NCI-H345 treated with DMSO at 0.1 percent for 48 hours (cell line): Measurements from ENCODE around the gene CERKL.
A peak's percentile ranks its signal among the peaks of the same experiment; 100 is the strongest.

ENCODE experiments used
- DNase-seq: peaks from one replicate; lab custom pipeline; 2025; ENCODE audit not compliant: unreplicated experiment; lab: John Stamatoyannopoulos, UW

CERKL gene

GRCh38 chr2:181628590-181629585 is 28.0 kb downstream of the CERKL start:
- no peak for DNase-seq

GRCh38 chr2:181627545-181627944 is 29.4 kb downstream of the CERKL start:
- DNase-seq, result no peak

DNA sequence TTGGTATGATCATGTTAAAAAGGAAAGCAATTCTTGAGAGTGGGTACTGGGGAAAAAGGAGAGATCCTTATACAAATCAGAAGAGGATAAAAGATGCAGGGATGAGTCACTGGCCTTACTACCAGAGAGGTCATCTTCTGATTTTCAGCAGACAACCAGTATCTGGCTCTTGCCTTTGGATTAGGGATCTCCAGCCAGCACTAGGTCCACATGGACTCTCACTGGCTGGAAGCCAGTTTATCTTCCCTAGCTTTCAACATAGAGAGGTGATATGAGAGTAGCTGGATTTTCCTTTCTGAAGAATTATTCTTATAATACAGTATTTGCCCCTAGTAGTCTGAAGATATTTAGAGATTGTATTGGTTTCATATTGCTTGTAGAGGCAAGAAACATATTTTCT is 30.2 kb downstream of the CERKL start:
- no peak for DNase-seq

GRCh38 chr2:181623159-181623558 is 33.7 kb downstream of the CERKL start:
- DNase-seq, result no peak

DNA sequence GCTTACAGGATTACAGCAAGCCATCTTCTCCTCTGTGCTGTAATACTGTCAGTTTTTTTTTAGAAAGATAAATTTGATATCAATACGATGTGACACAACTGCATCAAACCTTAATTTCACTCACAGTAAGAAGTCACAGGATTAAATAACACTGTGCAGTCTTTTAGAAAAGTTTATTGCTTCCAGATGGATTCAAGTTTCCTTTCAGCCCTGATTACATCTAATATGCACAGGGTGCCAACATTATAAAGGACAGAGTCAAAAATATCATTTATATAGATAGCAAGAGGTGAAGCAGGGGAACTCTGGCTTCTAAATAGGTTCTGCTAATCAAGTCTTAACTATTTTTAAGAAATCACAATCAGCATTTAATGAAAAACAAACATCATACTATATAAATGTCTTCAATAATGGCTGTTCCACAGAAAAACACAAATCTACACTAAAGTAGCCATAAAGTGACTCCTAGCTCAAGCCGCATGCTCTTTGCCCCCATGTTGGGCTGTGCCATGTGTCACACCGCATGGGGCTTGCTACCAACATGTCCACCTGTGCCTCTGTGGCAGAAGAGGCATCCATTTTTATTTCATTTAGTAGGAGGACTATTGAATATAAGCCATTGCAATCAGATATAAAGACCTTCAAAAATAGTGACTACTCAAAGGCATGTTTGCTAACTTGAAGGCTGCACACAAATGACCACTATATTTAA is 35.0 kb downstream of the CERKL start:
- no peak for DNase-seq

DNA sequence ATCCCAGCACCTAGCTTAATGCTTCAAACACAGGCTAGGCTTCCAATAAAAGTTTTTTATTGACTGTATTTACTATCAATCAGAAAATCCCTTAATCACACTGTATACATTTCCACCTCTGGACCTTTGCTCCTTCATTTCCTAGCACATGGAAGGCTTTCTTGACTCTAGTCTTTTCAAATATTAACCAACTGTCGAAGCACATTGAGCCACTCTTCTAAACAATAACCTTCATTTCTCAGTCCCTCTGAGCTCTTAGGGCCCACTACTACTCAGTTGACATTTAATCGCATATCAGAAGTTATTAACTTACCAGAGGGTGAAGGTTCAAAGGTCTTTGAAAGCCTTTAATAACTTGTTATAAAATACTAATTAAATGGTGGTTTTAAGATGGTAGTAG is 37.4 kb downstream of the CERKL start:
- no peak for DNase-seq

DNA sequence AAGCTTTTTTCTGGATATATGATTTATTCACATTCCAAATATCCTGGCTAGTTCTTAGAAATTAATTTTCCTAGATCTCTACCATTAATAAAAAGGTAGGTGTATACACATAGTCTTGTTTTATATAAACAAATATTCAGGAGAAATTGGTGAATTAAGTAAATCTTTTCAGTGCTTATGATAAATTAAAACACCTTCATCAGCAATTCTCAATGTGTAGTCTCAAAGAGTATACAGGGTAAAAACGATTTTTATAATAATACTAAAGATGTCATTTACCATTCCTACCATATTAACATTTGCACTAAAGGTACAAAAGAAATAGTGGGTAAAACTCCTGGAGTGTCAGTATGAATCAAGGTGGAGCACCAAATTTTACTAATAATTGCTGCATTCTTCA is 40.2 kb downstream of the CERKL start:
- DNase-seq, result no peak

DNA sequence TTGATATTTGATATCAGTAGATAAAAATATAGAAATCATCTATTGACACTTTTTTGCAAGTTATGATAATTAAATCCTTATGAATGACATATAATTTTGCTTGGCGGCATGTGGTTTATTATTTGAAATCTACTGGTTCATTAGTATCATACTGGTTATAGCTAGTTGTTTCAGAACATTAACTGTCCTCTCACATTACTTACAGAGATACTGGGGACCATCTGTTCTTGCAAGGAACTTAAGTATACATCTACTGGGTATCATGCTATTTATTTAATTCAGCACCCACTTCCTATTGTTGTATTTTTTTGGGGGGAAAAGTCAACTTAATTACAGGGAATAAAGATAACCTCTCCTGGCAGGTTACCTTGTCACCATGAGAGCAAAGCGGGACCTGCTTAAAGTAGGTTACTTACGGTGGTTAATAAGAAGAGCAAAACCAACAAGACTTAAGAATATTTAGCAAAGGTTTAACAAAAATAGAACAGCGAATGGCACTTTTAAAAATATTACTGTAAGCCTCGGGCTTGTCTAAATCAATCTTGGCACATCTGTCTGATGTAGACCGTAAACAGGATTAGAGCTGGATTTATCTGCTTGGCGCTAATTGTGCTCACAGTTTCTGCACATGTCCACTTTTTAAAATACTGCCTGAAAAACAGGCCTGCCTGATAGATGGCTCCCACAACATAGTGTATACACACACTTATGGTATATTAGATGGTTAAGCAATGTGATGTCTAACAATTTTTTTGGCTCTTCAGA is 41.8 kb downstream of the CERKL start:
- DNase-seq, result no peak

GRCh38 chr2:181613241-181613640 is 43.7 kb downstream of the CERKL start:
- no peak for DNase-seq

DNA sequence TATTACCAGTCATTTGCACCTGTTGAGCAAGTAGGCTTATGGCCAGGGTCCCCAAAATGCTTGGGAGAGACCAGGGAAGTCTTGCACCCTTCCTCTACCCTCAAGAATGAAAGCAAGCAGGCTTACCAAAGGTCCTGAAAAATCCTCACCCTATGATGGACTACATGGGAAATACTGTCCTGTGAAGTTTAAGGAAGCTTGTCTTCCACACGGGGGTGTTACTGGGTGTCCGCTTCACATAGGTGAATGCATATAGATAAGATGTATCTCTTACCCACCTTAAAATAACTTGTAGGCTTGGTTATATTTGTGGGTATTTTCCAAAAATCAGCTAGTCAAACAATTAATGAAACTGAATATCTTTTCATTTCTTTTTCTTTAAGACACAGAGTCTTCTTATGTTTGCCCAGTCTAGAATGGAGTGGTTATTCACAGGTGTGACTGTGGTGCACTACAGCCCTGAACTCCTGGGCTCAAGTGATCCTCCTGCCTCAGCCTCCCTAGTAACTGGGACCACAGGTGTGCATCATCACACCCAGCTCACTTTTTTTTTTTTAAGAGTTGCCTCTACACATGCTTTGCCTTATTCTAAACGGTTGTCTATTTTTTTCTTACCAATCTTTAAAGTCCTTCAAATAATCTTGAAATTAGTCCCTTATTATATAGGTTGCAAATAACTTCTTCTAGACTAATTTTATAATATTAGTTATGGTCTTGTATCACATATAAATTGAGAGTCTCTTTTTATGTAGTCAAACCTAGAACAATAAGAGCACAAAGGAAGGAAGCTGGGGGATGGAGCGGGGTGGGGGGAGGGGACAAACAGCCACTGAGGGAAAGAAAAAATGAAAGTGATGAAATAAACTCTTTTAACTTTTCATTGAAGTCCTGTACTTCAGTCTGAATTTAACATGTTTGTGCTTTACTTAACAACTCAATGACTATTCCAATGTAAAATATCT is 49.0 kb downstream of the CERKL start:
- DNase-seq, result no peak

GRCh38 chr2:181605889-181606837 is 50.7 kb downstream of the CERKL start:
- DNase-seq, result no peak

- no peak for DNase-seq
These were observed 54.9 kb downstream of the CERKL start for GRCh38 chr2:181602017-181602416.

DNA sequence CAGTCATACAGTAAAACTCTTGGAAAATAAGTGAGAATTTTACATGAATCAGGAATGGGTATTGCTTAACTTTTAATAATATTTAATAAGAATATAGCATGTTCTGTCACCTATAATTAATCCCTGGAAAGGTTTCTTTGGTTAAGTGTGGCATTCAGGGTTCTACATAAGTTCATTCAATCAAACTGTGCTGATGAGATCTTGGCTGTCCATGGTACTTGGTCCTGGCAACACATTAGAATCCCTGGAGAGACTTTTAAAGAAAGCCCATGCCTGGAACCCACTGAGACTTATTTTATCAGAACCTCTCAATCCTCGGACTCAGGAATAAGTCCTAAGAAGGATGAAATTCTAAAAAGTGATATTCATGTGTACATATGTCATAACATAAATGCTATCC is 60.3 kb downstream of the CERKL start:
- no peak for DNase-seq

DNA sequence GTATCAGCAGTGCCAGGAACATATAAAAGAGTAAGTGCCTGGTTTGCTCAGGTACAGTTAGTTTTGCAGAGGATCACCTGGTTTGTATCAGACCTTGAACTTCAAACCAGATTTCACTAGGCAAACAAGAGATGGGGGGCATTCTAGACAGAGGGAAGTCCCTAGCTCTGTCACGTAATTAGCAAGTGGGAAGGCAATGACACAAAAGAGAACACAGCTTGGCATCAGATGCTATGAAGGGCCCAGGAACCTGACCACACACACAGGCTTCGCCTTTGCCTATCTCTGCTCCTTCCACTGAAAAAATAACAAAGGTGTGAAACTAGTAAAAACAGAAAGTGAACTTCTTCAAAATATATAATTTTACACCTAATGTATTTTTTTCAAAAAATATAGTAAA is 62.6 kb downstream of the CERKL start:
- DNase-seq, result no peak

- DNase-seq, result no peak
These were observed 67.1 kb downstream of the CERKL start for GRCh38 chr2:181589779-181590178.

- DNase-seq, result no peak
These were observed 68.4 kb downstream of the CERKL start for GRCh38 chr2:181588546-181588945.

GRCh38 chr2:181586569-181587081 is 70.3 kb downstream of the CERKL start:
- peak; percentile 23 for DNase-seq

GRCh38 chr2:181585732-181586131 is 71.2 kb downstream of the CERKL start:
- DNase-seq, result no peak

DNA sequence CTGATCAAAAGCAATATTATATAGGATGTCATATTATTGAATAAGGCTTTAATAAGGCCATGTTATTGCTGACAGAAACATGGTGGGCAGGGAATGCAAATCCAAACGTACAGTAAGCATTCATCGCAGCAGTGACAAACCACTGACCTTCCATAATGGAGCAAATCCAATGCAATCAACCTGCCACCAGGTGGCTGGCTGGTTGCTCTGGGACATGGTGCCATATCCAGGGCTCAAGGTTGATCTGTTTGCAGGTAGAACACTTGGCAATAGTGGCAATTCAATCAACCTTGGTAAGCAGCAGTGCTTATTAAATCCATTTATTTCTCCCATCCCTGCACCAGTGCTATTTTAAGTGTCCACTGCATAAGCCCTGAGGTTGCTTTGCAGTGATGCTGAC is 75.4 kb downstream of the CERKL start:
- DNase-seq, result no peak
